GM12801 (cell line): ENCODE data around the gene SH3RF2.

Source experiments
- TF ChIP-seq, protein P1 (sequence below): IDR thresholded peaks from one replicate; pipeline ENCODE4 v1.5.1; 2011; ENCODE audit warnings: control low read depth; ENCODE audit not compliant: insufficient read length; ENCODE audit errors: extremely low read depth

Gene SH3RF2

DNA sequence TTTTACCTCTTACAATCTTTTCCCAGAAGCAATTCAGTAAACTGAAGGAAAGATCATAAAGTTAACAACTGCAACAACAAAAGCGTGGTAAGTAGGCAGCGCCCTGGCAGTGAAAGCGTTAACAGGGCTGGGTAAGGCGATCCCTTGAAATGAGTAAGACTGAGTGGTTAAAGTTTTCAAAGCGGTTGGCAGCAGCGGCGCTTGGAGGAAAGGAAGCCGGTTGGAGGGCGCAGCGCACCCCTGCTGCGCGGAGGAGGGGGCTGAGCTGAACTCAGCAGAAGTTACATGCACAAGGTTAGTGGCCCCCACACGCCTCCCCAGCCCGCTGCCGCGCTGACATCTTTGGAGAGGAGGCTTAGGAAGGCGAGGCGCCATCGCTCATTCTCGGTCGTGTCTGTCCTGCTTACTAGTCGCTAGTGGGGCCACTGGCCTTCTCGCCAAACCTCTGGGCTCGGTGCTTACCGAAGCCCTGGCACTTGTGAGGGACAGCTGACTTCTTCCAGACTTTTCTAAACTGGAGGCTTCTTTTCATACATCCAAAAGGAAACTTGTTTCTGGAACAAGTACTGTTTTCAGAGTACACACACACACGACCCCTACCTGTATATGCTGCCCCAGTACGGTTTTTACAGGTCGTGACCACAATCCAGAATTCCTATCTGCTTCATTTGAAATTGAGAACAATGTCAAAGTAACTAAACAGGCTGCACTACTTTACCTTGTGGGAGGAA lies at the start of gene SH3RF2:
Gene SH3RF2, plus strand, starts transcription at position 178 of the 731 bp plus-strand sequence. CDS start 1,351 bp downstream, outside the sequence.
- TF ChIP-seq, protein P1, sequence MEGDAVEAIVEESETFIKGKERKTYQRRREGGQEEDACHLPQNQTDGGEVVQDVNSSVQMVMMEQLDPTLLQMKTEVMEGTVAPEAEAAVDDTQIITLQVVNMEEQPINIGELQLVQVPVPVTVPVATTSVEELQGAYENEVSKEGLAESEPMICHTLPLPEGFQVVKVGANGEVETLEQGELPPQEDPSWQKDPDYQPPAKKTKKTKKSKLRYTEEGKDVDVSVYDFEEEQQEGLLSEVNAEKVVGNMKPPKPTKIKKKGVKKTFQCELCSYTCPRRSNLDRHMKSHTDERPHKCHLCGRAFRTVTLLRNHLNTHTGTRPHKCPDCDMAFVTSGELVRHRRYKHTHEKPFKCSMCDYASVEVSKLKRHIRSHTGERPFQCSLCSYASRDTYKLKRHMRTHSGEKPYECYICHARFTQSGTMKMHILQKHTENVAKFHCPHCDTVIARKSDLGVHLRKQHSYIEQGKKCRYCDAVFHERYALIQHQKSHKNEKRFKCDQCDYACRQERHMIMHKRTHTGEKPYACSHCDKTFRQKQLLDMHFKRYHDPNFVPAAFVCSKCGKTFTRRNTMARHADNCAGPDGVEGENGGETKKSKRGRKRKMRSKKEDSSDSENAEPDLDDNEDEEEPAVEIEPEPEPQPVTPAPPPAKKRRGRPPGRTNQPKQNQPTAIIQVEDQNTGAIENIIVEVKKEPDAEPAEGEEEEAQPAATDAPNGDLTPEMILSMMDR, result no peak

DNA sequence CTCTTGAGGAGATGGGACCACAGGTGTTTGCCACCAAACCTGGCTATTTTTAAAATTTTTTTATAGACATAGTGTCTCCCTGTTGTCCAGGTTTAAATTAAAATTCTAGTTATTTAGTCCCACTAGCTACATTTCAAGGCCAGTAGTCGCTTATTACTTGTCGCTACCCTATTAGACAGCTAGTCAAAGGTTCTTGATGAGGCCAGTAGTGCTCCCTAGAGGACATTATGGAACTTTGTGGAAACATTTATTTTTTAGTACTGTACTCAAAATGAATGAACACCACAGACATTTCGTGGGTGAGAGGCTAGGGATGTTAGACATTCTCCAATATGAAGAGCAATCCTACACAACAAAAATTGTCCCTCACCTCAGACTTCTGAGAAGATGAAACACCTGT lies 49.2 kb upstream of the SH3RF2 start:
- TF ChIP-seq, protein P1, result no peak

DNA sequence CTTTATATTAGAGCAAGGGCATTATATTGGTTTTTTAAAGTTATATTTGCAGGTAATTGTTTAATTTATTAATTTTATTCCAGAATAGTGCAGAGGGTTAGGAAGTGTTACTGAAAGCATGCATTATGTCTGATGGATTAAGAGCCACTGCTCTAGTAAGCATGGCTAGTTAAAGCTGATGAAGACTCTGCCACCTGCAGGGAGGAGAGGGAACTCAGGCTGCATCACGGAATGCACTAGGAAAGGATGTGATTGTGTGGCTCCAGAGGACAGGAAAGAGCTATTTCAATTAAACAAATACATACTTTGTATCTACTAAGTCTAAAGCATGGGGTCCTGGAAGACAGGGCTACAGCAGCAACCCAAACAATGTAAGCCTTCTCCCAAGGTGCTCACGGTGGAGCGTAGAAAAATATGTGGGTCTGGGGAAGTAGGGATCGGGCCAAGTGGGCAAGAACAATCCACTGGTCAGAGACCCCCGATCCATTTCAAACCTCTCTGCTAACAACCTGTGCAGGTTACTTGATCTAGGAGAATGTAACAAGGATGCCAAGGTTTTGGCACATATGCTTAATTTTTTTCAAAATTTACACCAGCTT lies 48.3 kb upstream of the SH3RF2 start:
- TF ChIP-seq, protein P1, result no peak

GRCh38 chr5:145889611-145890010 lies 46.8 kb upstream of the SH3RF2 start:
- TF ChIP-seq, protein P1, result no peak

GRCh38 chr5:145898171-145898570 lies 38.2 kb upstream of the SH3RF2 start:
- TF ChIP-seq, protein P1, result no peak

- TF ChIP-seq, protein P1, result no peak
These were observed 34.0 kb upstream of the SH3RF2 start for GRCh38 chr5:145902421-145902820.

DNA sequence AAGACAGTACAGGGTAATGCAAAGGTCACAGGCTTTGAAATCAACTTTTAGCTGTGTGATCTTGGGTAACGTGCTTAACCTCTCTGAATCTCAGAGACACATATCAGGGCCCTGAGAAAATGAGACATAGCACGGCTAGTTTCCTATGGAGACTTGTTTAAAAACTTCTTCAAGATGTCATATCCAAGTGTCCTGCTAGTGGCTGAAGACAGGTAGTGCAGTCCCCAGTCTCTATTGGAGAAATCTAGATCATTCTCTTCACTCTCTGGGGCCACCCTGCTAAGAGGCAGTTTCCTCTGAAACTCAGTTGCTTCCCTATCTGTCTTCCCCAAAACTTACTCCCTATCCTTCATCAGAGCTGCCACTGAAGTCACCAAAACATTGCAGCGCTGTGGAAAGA lies 33.3 kb upstream of the SH3RF2 start:
- TF ChIP-seq, protein P1, result no peak
